Adrenal gland (tissue), 12 donors: ENCODE measurements around the gene GRM4. TPM values are rescaled to one million over a fixed set of nuclear protein-coding genes. Genes with fewer than 3 reads are reported as not detected.

Source experiments
- DNase-seq, 7 donors: peaks; one replicate each; pipeline ENCODE4 v3.0.0-alpha.2; 2019 to 2020
- H3K27ac ChIP-seq, 5 donors: fragments of 200-600 bp; sonication (generic) in 4 of 5; 1 replicate in 3 of 5; 2 replicates in 2 of 5; pipeline versions ENCODE4 v1.5.1 to v1.8.0; 2016 to 2020; ENCODE audit warnings: mild to moderate bottlenecking in 1 of 5
- H3K27me3 ChIP-seq: fragments of 200-600 bp; 2 replicates; pipeline ENCODE4 v1.8.0; 2021
- H3K36me3 ChIP-seq, 2 donors: fragments of 200-600 bp; replicated peaks in 1 of 2; 1 replicate in 1 of 2; 2 replicates in 1 of 2; pipeline versions ENCODE4 v1.5.1 to v1.8.0; 2018 to 2022
- H3K4me1 ChIP-seq, 2 donors: fragments of 200-600 bp; replicated peaks in 1 of 2; 1 replicate in 1 of 2; 2 replicates in 1 of 2; pipeline versions ENCODE4 v1.5.1 to v1.8.0; 2018 to 2021
- H3K4me3 ChIP-seq, 4 donors: fragments of 200-600 bp; sonication (generic) in 3 of 4; one replicate each; pipeline ENCODE4 v1.5.1; 2016 to 2018
- H3K9me3 ChIP-seq, 3 donors: fragments of 200-600 bp; sonication (generic) in 1 of 3; replicated peaks in 1 of 3; 1 replicate in 2 of 3; 2 replicates in 1 of 3; pipeline versions ENCODE4 v1.5.1 to v1.8.0; 2016 to 2021
- POLR2A ChIP-seq, 2 donors: fragments of 450-650 bp; IDR thresholded peaks; one replicate each; pipeline ENCODE4 v1.6.1; 2017; ENCODE audit warnings: antibody characterized with exemption in 2 of 2, mild to moderate bottlenecking in 2 of 2, moderate library complexity in 1 of 2
- WGBS, 4 donors: extraction: QIAGEN DNeasy Blood & Tissue Kit in 2 of 4; methylation state at CpG; one replicate each; pipeline versions ENCODE4 v1.1.5 to v1.1.7; 2013 to 2017; 5-methylcytosine and 5-hydroxymethylcytosine counted together
- intact Hi-C, 2 donors: fragments of 100-400 bp; cut with DNase I; formaldehyde crosslinking; loops; one replicate each; pipeline versions ENCODE4 v1.14.1 to v1.15.0; 2022 to 2023
- polyA plus RNA-seq, 3 donors: library from polyadenylated mRNA; stranded (reverse); fragments of 200-250 nt in 2 of 3; fragments of 350-450 nt in 1 of 3; fragmentation: Illumina TruSeq in 1 of 3; extraction: RNeasy Lipid Tissue Mini Kit (QIAGEN cat#74804) in 1 of 3; gene quantifications; one replicate each; pipeline ENCODE4 v1.2.3, GENCODE V29; 2013 to 2014
- total RNA-seq, 9 donors: library from RNA; depleted of rRNA in 4 of 9; stranded (reverse); fragments of >200 nt in 4 of 9; fragments of 120-200 nt in 1 of 9; fragmentation: NEBNext Ultra II Directional in 1 of 9; extraction: Animal tissue kit (Norgen Biotek cat#: 25700) in 1 of 9; gene quantifications; one replicate each; pipeline versions ENCODE4 v1.1.0 to v1.2.4, GENCODE V29; 2013 to 2023
- TF ChIP-seq, protein P1 (sequence below), 6 experiments: fragments of 450-650 bp in 4 of 6; fragments of 200-600 bp in 2 of 6; sonication (generic) in 1 of 6; IDR thresholded peaks; 1 replicate in 5 of 6; 2 replicates in 1 of 6; pipeline versions ENCODE4 v1.5.1 to v1.8.0; 2016 to 2021; ENCODE audit warnings: antibody characterized with exemption in 6 of 6, mild to moderate bottlenecking in 2 of 6, moderate library complexity in 1 of 6
- donor health status: healthy with polysubstance abuse.
- donor health status: Bipolar disorder and iron deficiency.
- donor health status: DM: yes; HTN: yes; CAD: no.
- donor health status: DM: no; HTN: no; CAD: no.
- donor health status: DM: no; HTN: no; CAD: no.
- donor health status: DM: yes; HTN: yes; CAD: no.

Gene GRM4
- total and polyA plus RNA-seq, 12 donors, result 0.06 TPM; not detected in 11

DNA sequence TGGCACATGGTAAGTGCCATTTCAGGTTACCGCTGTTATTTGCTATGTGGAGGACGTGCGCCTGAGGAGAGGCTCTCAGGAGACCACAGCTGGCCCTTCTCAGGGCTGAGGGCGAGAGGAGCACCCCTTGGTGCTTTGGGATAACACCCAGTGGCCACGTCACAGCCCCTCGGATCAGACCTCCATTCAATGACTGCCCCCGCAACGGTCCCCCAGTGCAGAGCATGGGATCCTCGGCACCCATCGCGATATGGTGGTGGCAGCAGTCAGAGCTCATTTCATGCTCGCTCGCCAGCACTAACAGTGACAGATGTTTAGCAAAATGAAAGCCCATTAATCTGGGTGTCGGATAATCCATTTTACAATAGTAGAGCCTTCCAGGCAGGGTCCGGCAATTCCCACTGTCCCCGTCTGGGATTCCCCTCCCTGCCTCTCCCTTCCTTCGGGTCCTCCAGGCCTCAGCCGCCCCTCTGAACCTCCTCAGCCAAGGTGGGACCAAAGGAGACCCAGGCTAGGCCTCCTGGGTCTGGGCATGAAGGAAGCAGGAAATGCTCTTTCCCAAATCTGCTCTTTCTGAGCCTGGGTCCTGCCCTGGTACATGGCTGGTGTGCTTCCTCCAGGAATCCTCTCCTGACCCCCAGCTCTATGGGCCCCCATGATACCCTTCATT, 117.1 kb downstream of the GRM4 start:
- H3K27ac ChIP-seq, result no peak overlapping the region
- DNase-seq, result no peak
- no peaks in the 10 kb centered on the region for H3K4me1 ChIP-seq
- H3K9me3 ChIP-seq, result no peaks in the 10 kb centered on the region
- TF ChIP-seq, protein P1, sequence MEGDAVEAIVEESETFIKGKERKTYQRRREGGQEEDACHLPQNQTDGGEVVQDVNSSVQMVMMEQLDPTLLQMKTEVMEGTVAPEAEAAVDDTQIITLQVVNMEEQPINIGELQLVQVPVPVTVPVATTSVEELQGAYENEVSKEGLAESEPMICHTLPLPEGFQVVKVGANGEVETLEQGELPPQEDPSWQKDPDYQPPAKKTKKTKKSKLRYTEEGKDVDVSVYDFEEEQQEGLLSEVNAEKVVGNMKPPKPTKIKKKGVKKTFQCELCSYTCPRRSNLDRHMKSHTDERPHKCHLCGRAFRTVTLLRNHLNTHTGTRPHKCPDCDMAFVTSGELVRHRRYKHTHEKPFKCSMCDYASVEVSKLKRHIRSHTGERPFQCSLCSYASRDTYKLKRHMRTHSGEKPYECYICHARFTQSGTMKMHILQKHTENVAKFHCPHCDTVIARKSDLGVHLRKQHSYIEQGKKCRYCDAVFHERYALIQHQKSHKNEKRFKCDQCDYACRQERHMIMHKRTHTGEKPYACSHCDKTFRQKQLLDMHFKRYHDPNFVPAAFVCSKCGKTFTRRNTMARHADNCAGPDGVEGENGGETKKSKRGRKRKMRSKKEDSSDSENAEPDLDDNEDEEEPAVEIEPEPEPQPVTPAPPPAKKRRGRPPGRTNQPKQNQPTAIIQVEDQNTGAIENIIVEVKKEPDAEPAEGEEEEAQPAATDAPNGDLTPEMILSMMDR (IDR thresholded peaks at IDR 0.05), result no peak
- no peak for TF ChIP-seq POLR2A (IDR thresholded peaks at IDR 0.05)
- no peaks in the 10 kb centered on the region for H3K27me3 ChIP-seq
- H3K4me3 ChIP-seq, result no peak overlapping the region
- no peaks in the 10 kb centered on the region for H3K36me3 ChIP-seq
- WGBS, 4 donors, result 79 to 95% (median 86%) methylated on average over 13 to 18 of the region's 18 CpGs
- intact Hi-C loops, result loop anchor here (5.0 kb wide), 1 partner anchor 257 kb away; no protein-coding TSS in a partner anchor

DNA sequence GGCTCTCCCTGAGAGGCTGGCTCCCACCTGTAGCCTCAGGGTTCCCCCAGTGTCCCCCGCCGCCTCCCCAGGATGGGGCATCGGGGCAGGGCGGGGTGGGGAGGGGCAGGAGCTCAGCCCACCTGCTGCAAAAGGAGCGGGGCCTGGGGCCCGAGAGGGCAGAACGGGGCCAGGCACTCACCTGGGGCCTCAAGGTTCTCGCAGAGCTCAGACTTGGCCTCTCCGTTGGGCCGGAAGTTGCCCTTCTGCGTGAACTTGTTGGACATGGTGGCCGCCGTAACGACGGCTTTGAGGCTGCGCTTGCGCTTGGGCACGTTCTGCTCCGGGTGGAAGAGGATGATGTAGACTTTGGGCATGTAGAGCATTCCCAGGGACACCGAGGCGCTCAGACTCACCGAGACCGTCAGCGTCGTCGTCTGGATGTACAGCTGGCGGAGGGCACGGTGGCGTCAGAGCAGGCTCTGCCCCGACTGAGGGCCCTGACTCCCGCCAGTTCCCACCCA, 117.9 kb downstream of the GRM4 start:
- no peaks in the 10 kb centered on the region for H3K9me3 ChIP-seq
- H3K4me1 ChIP-seq, result no peaks in the 10 kb centered on the region
- TF ChIP-seq, protein P1 (IDR thresholded peaks at IDR 0.05), result no peak
- no peak for TF ChIP-seq POLR2A (IDR thresholded peaks at IDR 0.05)
- H3K36me3 ChIP-seq, result no peaks in the 10 kb centered on the region
- no peak overlapping the region for H3K27ac ChIP-seq
- no peak overlapping the region for H3K4me3 ChIP-seq
- H3K27me3 ChIP-seq, result no peaks in the 10 kb centered on the region
- no peak for DNase-seq
- WGBS, 4 donors, result 78 to 93% (median 84%) methylated on average over 15 to 31 of the region's 31 CpGs
- intact Hi-C loops, result loop anchor here (5.0 kb wide), 1 partner anchor 256 kb away; no protein-coding TSS in a partner anchor

DNA sequence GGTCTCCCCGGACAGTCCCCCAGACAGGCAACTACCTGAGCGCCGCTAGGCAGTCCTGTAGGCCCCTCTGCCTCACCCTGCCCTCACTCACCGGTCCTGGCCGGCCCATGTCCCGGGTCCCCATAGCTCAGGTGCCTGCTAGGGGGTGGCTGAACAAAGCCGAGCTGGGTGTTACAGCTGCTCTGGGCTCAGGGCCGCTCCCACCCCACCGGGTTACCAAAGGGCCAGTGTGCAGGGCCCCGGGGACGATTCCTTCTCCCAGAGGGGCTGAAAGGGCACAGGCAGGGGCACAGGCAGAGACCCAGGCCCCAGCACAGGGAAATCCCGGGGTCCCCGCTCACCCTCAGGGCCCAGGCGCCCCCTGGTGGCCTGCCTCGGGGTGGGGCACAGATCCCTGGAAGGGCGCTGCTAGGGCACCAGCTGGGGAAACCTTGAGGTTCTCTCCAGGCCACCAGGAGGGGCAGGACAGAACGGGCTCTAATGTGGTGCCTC, 118.4 kb downstream of the GRM4 start:
- 49 to 96% (median 50%) methylated on average over 7 to 17 of the region's 17 CpGs for WGBS, 4 donors
- Histone ChIP-seq H3K4me3 (no peak overlapping the region), H3K4me1 (no peaks in the 10 kb centered on the region), H3K36me3 (no peaks in the 10 kb centered on the region), H3K27ac (no peak overlapping the region), H3K9me3 (no peaks in the 10 kb centered on the region), H3K27me3 (no peaks in the 10 kb centered on the region)
- TF ChIP-seq, protein P1 (IDR thresholded peaks at IDR 0.05), result peak; percentile 49 to 80 (median 70)
- no peak for TF ChIP-seq POLR2A (IDR thresholded peaks at IDR 0.05)
- intact Hi-C loops, result loop anchor here (5.0 kb wide), 1 partner anchor 255 kb away; no protein-coding TSS in a partner anchor
- DNase-seq, result peak in 5 of 7 donors; percentile 30 to 48 (median 41)

DNA sequence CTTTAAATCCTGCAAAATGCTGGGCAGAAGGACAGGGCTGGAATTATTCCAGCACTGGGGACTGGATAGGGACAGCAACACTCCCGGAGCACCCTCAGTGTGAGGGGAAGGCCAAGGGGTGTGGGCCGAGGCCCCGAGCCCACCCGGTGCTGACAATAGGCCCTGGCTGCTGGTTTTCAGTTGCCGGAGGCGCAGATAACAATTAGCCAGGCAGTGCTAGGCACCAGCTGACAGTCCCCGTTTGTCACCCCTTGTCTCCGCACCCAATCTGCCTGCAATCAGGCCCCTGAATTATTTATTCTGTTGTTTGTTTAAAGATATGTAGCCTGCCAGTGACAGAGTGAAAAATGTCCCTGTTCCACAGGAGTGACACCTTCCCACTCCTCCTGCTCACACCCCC, 120.0 kb downstream of the GRM4 start:
- Histone ChIP-seq H3K4me1 (no peaks in the 10 kb centered on the region), H3K9me3 (no peaks in the 10 kb centered on the region), H3K36me3 (no peaks in the 10 kb centered on the region), H3K27me3 (no peaks in the 10 kb centered on the region), H3K4me3 (no peak overlapping the region), H3K27ac (no peak overlapping the region)
- intact Hi-C loops, result loop anchor here (5.0 kb wide), 1 partner anchor 254 kb away; no protein-coding TSS in a partner anchor
- DNase-seq, result no peak
- TF ChIP-seq POLR2A (IDR thresholded peaks at IDR 0.05), result no peak
- TF ChIP-seq, protein P1 (IDR thresholded peaks at IDR 0.05), result no peak
- WGBS, 4 donors, result 61 to 78% (median 70%) methylated on average over 3 to 8 of the region's 8 CpGs
